AG10803 (cell line): ENCODE data around the gene CPT1C.
A peak's percentile ranks its signal among the peaks of the same experiment; 100 is the strongest.

ENCODE experiments used
- DNase-seq: peaks from one replicate; pipeline ENCODE4 v3.0.0; 2010; ENCODE audit warnings: low read depth
- H3K4me3 ChIP-seq: 2 replicates; pipeline ENCODE4 v1.5.1; 2011; ENCODE audit warnings: mild to moderate bottlenecking, low read length, control low read depth
- TF ChIP-seq, protein P1 (sequence below): conservative IDR thresholded peaks from 2 replicates; pipeline ENCODE4 v1.5.1; 2011; ENCODE audit warnings: mild to moderate bottlenecking, low read length, control low read depth, inconsistent platforms

Gene CPT1C

DNA sequence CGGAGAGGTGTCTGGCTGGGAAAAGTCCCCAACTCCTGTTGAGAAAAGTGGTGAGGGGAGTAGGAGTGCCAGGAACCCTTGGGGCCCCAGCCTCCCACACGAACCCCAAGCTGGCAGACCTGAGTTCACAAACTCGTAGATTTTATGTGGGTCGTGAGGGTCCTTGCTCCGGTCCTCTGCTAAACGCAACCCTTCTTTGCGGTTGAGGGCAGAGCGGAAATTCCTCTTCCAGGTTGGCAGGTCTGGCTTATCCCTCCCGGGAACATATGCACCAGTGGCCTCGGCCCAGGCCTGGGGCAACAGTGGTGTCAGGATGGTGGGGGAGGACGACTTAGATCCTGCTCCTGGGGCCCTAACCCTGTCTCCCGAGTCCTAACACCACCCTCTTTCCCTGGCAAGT, 27.7 kb upstream of the CPT1C start:
- no peak for DNase-seq
- no peak overlapping the region for H3K4me3 ChIP-seq
- TF ChIP-seq, protein P1, sequence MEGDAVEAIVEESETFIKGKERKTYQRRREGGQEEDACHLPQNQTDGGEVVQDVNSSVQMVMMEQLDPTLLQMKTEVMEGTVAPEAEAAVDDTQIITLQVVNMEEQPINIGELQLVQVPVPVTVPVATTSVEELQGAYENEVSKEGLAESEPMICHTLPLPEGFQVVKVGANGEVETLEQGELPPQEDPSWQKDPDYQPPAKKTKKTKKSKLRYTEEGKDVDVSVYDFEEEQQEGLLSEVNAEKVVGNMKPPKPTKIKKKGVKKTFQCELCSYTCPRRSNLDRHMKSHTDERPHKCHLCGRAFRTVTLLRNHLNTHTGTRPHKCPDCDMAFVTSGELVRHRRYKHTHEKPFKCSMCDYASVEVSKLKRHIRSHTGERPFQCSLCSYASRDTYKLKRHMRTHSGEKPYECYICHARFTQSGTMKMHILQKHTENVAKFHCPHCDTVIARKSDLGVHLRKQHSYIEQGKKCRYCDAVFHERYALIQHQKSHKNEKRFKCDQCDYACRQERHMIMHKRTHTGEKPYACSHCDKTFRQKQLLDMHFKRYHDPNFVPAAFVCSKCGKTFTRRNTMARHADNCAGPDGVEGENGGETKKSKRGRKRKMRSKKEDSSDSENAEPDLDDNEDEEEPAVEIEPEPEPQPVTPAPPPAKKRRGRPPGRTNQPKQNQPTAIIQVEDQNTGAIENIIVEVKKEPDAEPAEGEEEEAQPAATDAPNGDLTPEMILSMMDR = no peak

DNA sequence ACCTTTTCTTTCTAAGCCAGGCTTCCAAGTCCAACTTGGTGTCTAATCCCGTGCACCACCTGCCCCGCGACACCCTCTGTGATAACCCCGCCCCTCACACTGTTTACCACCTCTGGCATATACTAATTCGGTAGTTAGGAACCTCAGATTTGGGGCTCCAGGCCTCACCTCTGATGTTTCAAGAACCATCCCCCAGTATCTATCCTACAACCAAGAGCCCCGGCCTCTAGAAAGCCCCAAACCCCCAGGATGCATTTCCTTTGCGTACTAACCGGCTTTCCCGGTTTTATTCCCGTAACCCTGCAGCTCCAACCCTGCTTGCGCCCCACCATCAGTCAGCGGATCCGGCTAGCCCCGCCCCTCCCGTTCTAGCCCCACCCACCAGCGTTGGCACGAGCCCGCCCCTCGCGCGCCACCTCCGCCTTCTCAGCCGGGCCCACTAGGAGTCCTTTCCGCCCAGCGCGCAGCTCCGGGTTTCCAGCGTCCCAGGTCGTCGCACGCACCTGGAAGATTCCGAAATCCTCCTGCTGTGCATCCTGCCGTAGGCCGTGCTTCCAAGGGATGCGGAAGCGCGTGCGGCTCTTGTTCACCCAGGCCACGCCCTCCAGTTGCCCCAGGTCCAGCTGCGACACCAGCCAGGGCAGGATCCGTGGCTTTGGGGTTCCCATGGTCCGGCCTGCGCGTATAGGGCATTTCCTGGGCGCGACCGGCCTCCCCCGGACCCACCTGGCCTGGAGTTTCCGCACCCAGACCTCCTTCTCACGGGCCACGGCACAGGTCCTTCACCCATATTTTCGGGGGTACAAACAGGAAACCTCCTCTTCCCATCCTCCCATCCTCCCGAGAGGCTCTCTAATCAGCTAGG, 26.5 kb upstream of the CPT1C start:
- peak overlapping the region; percentile 95 for H3K4me3 ChIP-seq
- TF ChIP-seq, protein P1 = peak; percentile 17; the same call in 1 of the 2 replicates
- peak; percentile 69 for DNase-seq

DNA sequence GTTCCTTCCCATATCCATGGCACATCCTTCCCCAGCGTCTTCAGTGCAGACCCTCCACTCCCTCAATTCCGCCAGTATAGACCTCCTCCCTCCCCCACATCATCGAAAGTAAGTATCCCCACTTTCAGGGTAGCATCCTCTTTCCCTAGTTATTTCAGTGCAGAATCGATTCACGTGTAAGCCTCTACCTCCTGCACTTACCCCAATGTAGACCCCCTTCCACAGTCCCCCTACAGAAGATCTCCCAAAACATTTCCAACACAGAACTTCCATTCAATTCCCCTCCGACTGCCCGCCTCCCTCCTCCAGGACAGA, 25.9 kb upstream of the CPT1C start:
- DNase-seq = no peak

DNA sequence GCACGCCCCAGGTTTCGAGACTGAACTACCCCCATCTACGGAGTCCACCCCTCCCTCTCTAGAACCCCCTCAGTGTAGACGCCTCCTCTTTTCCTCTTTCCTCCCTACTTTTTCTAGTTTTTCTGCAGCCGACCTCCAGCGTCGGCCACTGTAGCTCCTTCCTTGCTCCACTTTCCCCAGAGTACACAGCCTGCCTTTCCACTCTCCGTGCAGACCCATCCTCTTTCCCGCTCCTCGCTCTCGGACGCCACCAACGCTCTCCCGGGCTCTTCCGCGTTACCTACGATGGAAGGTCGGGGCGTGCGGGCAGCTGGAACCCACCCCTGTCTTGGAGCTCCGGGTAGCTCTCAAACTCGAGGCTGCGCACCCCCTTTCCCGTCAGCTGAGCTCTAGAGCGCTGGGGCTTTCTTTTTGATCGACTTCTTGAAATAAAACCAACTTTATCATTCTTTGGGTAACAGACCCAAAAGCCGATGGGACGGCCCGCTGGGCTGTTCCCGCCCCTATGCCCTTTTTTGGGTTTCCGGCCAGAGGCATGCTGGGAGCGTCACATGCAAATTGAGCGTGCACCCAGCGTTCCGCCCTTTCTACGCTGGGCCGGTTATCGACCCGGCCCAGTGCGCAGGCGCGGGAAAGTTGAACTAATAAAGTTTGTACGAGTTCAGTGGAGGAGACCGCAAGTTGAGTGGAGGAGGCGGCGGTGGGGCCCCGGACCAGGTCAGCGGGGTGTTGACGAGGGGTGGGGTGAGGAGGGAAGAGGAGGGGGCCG, 25.4 kb upstream of the CPT1C start, which contains the start of the genes BCL2L12 and IRF3:
Gene BCL2L12, plus strand, starts transcription at position 583 of the 769 bp plus-strand sequence. CDS start 760 bp downstream, outside the sequence.
Gene IRF3, minus strand, starts transcription at position 507 of the 769 bp plus-strand sequence. CDS start 1,019 bp downstream, outside the sequence.
- TF ChIP-seq, protein P1 = no peak

More for the DNA sequence above, 25.9 kb upstream of the CPT1C start:
- TF ChIP-seq, protein P1 = no peak
- peak overlapping the region; percentile 95 for H3K4me3 ChIP-seq

DNA sequence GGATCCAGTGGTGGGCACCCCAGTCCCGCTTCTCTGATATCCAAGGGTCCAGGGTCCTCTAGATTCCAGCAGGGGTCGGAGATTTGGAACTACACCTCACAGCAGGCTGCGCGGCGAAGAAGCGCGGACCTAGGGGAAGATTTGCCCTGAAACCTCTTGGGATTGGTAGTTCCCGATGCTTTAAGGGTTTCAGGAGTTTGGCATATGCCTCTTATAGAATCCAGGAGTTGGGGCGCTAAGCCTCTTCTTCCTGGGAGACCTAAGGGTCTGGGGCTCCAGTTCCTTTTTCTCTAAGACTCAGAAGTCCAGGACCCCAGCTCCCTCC, 24.8 kb upstream of the CPT1C start:
- peak overlapping the region; percentile 95 for H3K4me3 ChIP-seq
- no peak for DNase-seq
- TF ChIP-seq, protein P1 = no peak; the same call in 1 of the 2 replicates

More for the DNA sequence above, 25.4 kb upstream of the CPT1C start, which contains the start of the genes BCL2L12 and IRF3:
- peak within 1 kb of the TSS; percentile 95 for H3K4me3 ChIP-seq
- peak; percentile 94 for DNase-seq

DNA sequence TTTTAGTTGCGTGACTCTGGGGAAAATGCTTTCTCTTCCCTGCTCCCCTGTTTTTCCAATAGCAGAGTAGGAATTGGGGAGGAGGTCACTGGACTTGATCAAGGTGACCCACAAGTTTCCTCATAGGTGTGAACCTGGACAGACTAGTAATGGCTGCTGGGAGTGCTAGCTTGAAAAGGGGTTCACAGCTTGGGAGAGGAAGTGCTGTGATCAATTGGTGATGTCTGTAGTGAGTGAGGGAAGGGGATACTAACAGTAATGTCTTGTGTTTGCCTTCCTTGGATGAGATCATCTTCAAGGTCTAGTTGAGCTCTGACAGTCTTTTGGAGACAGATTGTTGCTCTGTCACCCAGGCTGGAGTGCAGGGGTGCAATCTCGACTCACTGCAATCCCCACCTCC, 23.4 kb upstream of the CPT1C start:
- TF ChIP-seq, protein P1 = no peak
- no peak overlapping the region for H3K4me3 ChIP-seq
- no peak for DNase-seq
